ENCODE measurements around the gene CPA2.

- TF ChIP-seq, protein P1, sequence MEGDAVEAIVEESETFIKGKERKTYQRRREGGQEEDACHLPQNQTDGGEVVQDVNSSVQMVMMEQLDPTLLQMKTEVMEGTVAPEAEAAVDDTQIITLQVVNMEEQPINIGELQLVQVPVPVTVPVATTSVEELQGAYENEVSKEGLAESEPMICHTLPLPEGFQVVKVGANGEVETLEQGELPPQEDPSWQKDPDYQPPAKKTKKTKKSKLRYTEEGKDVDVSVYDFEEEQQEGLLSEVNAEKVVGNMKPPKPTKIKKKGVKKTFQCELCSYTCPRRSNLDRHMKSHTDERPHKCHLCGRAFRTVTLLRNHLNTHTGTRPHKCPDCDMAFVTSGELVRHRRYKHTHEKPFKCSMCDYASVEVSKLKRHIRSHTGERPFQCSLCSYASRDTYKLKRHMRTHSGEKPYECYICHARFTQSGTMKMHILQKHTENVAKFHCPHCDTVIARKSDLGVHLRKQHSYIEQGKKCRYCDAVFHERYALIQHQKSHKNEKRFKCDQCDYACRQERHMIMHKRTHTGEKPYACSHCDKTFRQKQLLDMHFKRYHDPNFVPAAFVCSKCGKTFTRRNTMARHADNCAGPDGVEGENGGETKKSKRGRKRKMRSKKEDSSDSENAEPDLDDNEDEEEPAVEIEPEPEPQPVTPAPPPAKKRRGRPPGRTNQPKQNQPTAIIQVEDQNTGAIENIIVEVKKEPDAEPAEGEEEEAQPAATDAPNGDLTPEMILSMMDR (IDR thresholded peaks at IDR 0.05) = no peak
- no peak for TF ChIP-seq POLR2A (IDR thresholded peaks at IDR 0.05)
Measured at GRCh38 chr7:130270947-130271800, 4.5 kb downstream of the CPA2 start.

Data from tibial nerve (tissue), 3 donors.